KOPT-K1 (cell line): ENCODE measurements around the gene EDEM1.
"Not testable (repeated sequence)": the region's sequence is repeated elsewhere in the genome, so short reads cannot be mapped to it uniquely, and the experiment has no call there.

Experiments used
- H3K27ac ChIP-seq: fragments of 200-600 bp; sonication (generic); 2 replicates; pipeline ENCODE4 v1.5.1; 2016; ENCODE audit warnings: antibody characterized with exemption, mild to moderate bottlenecking, low read depth, low read length; ENCODE audit not compliant: poor library complexity, severe bottlenecking
- H3K36me3 ChIP-seq: fragments of 200-600 bp; sonication (generic); 2 replicates; pipeline ENCODE4 v1.5.1; 2017; ENCODE audit warnings: antibody characterized with exemption, mild to moderate bottlenecking, low read length, moderate library complexity; ENCODE audit not compliant: insufficient read depth
- H3K9me3 ChIP-seq: fragments of 200-600 bp; sonication (generic); 2 replicates; pipeline ENCODE4 v1.5.1; 2017; ENCODE audit warnings: antibody characterized with exemption, low read length, mild to moderate bottlenecking; ENCODE audit not compliant: insufficient read depth, poor library complexity, severe bottlenecking

Gene EDEM1

GRCh38 chr3:5227812-5228211 lies 40.3 kb downstream of the EDEM1 start:
- no peaks in the 10 kb centered on the region for H3K9me3 ChIP-seq
- H3K27ac ChIP-seq: no peak overlapping the region
- H3K36me3 ChIP-seq: no peaks in the 10 kb centered on the region

DNA sequence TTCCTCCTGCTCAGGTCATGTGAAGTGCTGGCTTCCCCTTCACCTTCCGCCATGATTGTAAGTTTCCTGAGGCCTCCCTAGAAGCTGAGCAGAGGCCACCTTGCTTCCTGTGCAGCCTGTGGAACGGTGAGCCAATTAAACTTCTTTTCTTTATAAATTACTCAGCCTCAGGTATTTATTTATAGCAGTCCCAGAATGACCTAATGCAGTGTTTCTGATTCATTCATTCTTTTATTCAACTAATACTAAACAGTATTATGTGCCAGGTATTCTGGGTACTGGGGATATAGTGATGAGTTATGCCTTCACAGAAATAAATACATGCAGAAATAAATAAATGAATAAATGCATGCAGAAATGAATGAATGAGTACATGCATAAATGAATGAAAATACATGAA lies 41.9 kb downstream of the EDEM1 start:
- H3K27ac ChIP-seq: no peak overlapping the region
- H3K9me3 ChIP-seq: no peaks in the 10 kb centered on the region
- no peaks in the 10 kb centered on the region for H3K36me3 ChIP-seq

GRCh38 chr3:5231074-5231473 lies 43.6 kb downstream of the EDEM1 start:
- Histone ChIP-seq H3K36me3 (no peaks in the 10 kb centered on the region), H3K27ac (no peak overlapping the region), H3K9me3 (no peaks in the 10 kb centered on the region)

DNA sequence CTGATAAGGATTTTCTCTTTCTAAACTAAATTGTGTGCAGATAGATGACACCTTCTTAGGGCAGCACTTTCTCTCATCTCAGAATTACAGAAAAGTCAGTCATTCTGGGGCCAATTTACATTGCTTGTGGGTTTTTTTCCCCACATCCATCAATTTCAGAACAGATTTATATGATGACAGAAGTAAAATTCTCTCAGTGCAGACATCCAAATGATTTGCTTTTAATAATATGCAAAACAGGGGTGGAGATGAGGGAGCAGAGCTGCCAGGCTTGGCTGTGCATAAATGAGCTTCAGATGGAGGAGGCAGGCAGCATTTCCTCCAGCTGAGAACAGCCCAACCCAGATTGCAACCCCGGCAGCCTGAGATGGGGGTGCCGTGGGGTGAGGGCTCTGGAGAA lies 44.0 kb downstream of the EDEM1 start:
- Histone ChIP-seq H3K27ac (no peak overlapping the region), H3K9me3 (no peaks in the 10 kb centered on the region), H3K36me3 (no peaks in the 10 kb centered on the region)

GRCh38 chr3:5232570-5232969 lies 45.1 kb downstream of the EDEM1 start:
- no peaks in the 10 kb centered on the region for H3K9me3 ChIP-seq
- no peaks in the 10 kb centered on the region for H3K36me3 ChIP-seq
- no peak overlapping the region for H3K27ac ChIP-seq

- no peak overlapping the region for H3K27ac ChIP-seq
- H3K36me3 ChIP-seq: no peaks in the 10 kb centered on the region
- H3K9me3 ChIP-seq: no peaks in the 10 kb centered on the region
These were observed 45.5 kb downstream of the EDEM1 start for GRCh38 chr3:5233026-5233425.

- no peak overlapping the region for H3K27ac ChIP-seq
- H3K9me3 ChIP-seq: no peaks in the 10 kb centered on the region
- H3K36me3 ChIP-seq: no peaks in the 10 kb centered on the region
These were observed 48.1 kb downstream of the EDEM1 start for GRCh38 chr3:5235655-5236054.

GRCh38 chr3:5238545-5238944 lies 51.0 kb downstream of the EDEM1 start:
- H3K9me3 ChIP-seq: peaks cover 4% of the 10 kb centered on the region
- H3K36me3 ChIP-seq: no peaks in the 10 kb centered on the region
- H3K27ac ChIP-seq: no peak overlapping the region

- H3K36me3 ChIP-seq: no peaks in the 10 kb centered on the region
- H3K9me3 ChIP-seq: peaks cover 10% of the 10 kb centered on the region
- no peak overlapping the region for H3K27ac ChIP-seq
These were observed 52.1 kb downstream of the EDEM1 start for GRCh38 chr3:5239602-5240001.

GRCh38 chr3:5240740-5241139 lies 53.2 kb downstream of the EDEM1 start:
- Histone ChIP-seq H3K9me3 (peaks cover 10% of the 10 kb centered on the region), H3K27ac (no peak overlapping the region), H3K36me3 (no peaks in the 10 kb centered on the region)

- H3K9me3 ChIP-seq, H3K36me3 ChIP-seq, H3K27ac ChIP-seq: not testable (repeated sequence)
These were observed 55.3 kb downstream of the EDEM1 start for GRCh38 chr3:5242785-5243184.

DNA sequence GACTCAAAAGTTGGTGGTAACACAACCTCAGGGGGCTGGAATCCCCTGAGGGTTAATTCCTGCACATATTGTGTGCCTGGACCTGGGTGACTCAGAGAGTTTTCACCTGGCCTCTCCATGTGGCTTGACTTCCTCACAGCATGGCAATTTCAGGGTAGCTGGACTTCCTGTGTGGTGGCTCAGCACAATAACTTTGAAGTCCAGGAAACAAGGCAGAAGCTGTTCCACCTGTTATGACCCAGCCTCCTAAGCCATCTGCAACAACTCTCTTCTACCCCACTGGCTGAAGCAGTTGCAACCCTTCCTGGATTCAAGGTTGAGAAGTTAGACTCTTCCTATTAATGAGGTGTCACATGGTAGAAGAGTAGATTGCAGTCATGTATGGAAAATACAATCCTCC lies 58.4 kb downstream of the EDEM1 start:
- no peaks in the 10 kb centered on the region for H3K36me3 ChIP-seq
- no peak overlapping the region for H3K27ac ChIP-seq
- H3K9me3 ChIP-seq: peaks cover 10% of the 10 kb centered on the region

DNA sequence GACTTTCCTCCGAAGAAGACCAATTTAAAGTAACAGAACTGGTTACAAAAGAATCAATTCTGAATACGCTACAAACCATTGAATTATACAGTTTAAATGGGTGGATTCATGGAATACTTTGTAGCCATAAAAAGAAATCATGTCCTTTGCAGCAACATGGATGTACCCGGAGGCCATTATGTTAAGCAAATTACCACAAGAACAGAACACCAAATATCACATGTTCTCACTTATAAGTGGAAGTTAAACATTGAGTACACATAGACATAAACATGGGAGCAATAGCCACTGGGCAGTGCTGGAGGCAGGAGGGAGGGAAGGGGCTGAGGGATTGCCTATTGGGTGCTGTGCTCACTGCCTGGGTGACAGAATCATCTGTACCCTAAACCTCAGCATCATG lies 61.3 kb downstream of the EDEM1 start:
- Histone ChIP-seq H3K36me3 (no peaks in the 10 kb centered on the region), H3K9me3 (peaks cover 3% of the 10 kb centered on the region), H3K27ac (no peak overlapping the region)

DNA sequence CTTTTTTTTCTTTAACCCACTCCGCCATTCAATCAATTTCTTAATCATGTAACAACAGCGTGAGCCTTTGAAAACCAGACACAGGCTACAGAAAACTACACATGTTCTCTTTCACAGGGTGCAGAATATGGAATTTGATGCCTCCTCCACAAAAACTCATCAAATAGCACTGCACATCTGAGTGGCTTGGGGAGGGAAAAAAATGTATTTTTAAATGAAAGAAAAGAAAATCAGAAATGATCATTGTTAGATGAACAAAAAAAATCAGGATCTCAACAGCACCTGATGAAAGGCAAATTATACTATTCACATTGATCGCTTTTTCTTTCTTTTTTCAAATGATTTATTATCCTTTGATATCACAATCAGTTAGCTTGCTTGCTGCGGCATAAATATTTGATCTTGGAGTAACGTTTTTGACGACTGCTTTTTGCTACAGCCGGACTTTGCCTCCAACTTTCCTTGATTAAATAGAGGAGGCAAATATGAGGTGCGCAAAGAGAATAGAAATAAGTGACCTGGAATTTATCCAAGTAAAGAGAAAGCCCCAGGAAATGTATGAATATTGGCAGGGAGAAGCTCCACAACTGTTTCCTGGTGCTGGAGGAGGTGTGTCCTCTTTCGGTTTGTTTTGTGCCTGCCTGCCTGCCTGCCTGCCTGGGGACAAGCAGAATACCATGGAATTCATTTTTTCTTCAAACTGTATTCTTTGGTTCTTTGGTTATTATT lies 63.1 kb downstream of the EDEM1 start:
- H3K27ac ChIP-seq: no peak overlapping the region
- H3K9me3 ChIP-seq: no peaks in the 10 kb centered on the region
- H3K36me3 ChIP-seq: no peaks in the 10 kb centered on the region

DNA sequence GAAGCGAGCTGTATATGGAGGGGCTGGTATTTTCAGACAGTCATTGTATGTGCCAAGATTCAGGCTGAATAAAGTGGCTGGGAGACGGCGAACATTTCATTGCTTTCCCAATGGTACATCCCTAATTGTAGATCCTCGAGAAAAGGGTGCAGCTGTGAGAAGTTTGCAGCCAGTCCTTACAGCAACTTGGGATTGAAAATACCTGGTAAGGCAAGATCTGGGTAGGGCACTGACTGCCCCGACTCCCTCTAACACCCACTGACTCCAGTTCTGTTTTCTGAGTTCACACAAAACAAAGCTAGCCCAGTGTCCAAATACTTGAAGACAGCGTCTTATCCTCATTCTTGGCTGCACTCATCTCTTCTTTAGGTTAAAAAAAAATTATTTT lies 63.7 kb downstream of the EDEM1 start:
- no peaks in the 10 kb centered on the region for H3K9me3 ChIP-seq
- H3K36me3 ChIP-seq: no peaks in the 10 kb centered on the region
- H3K27ac ChIP-seq: no peak overlapping the region

DNA sequence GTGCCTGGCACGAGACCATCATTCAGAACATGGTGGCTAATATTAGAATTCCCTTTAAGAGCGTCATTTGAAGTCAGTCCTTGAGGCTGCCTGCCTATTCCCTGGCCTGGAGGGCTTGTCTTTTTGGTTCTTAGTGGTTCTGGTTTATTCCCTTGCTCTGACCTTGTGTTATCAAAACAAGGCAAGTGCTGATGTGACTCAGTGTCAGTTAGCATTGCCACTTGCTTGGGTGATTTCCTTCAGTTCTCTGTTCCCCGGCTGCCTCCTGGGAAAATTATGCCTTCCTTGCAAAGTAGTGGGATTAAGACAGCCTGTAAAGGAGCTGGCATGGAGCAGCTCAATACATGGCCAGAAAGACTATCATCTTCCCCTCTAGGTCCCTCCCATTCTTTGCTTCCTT lies 64.6 kb downstream of the EDEM1 start:
- Histone ChIP-seq H3K9me3 (no peaks in the 10 kb centered on the region), H3K27ac (no peak overlapping the region), H3K36me3 (no peaks in the 10 kb centered on the region)
